Measurements from ENCODE around the gene STK24. TPM values are rescaled to one million over a fixed set of nuclear protein-coding genes. Genes with fewer than 3 reads are reported as not detected.

The STK24 gene
- total and polyA plus RNA-seq, 10 of the 15 experiments (the other 5 are each of a cell fraction or from before 2014, with no cell fraction given), result 7.5 to 115 (median 52.9) TPM

GRCh38 chr13:98451676-98452470 is 125.0 kb downstream of the STK24 start:
- ChIA-PET SMC1A (ENCODE audit: uncharacterized antibody, unreplicated experiment) (interaction anchor here (0.8 kb wide), 2 partner anchors 119 to 202 kb away, joined by 3 read pairs; no protein-coding TSS in a partner anchor), CTCF (interaction anchor here (0.7 to 2.7 kb wide), 5 partner anchors 201 to 418 kb away, joined by 3 to 14 read pairs (median 5); no protein-coding TSS in a partner anchor), RAD21 (ENCODE audit: unreplicated experiment) (no interaction called here), POLR2A (no interaction called here)
- no peaks in the 10 kb centered on the region for H3K9me3 ChIP-seq (replicated peaks; ENCODE audit: control insufficient read depth, insufficient read depth, low read length)
- BruUV-seq (replicated peaks), result no TSS peak
- DNase-seq (ENCODE audit: low read depth, low spot score) (no peak), FAIRE-seq (no peak), ATAC-seq (no peak)
- H2AFZ ChIP-seq (ENCODE audit: control insufficient read depth, low read depth, low read length), result no peak overlapping the region
- in situ Hi-C loops (cut with MboI) (no loop called here), intact Hi-C loops (cut with micrococcal nuclease; ENCODE audit: unreplicated experiment) (no loop called here)
- H3K36me3 ChIP-seq (ENCODE audit: control insufficient read depth in 2 of 2, insufficient read depth in 2 of 2, low read length in 1 of 2), result peaks cover 12 to 28% of the 10 kb centered on the region in 2 experiments
- H3K9ac ChIP-seq (ENCODE audit: control insufficient read depth, insufficient read depth, low read length), result no peak overlapping the region
- H3K4me3 ChIP-seq, result no peak overlapping the region
- WGBS (ENCODE audit: insufficient coverage, insufficient replicate concordance, low lambda C conversion rate, missing lambda C conversion rate), result 93% methylated on average over 23 of the region's 23 CpGs
- H3K27ac ChIP-seq (ENCODE audit: control insufficient read depth, insufficient read depth), result no peak overlapping the region
- no peaks in the 10 kb centered on the region for H3K4me1 ChIP-seq (ENCODE audit: control insufficient read depth, insufficient read depth, low read length)
- H3K27me3 ChIP-seq (replicated peaks in 1 of 2; ENCODE audit: control insufficient read depth in 2 of 2, insufficient read depth in 2 of 2, low read length in 1 of 2), result no peaks in the 10 kb centered on the region
- TF ChIP-seq EED (IDR thresholded peaks at IDR 0.05; ENCODE audit: low read depth), result no peak
- no peak for TF ChIP-seq MLLT1 (IDR thresholded peaks at IDR 0.05)
- TF ChIP-seq RAD21 (IDR thresholded peaks at IDR 0.05; ENCODE audit: insufficient read depth, low read depth, low read length), result no peak
- no peak for TF ChIP-seq JUNB (IDR thresholded peaks at IDR 0.05)
- no peak for TF ChIP-seq GATAD2B (conservative IDR thresholded peaks at IDR 0.05; ENCODE audit: low read depth)
- TF ChIP-seq ZNF622 (IDR thresholded peaks at IDR 0.05), result no peak
- TF ChIP-seq ZNF207 (IDR thresholded peaks at IDR 0.05; ENCODE audit: borderline replicate concordance), result no peak
- no peak for TF ChIP-seq TARDBP (IDR thresholded peaks at IDR 0.05; ENCODE audit: borderline replicate concordance)
- no peak for TF ChIP-seq ATF3 (IDR thresholded peaks at IDR 0.05; ENCODE audit: borderline replicate concordance, extremely low read depth, low read depth, low read length)
- TF ChIP-seq CBFB (IDR thresholded peaks at IDR 0.05; ENCODE audit: low read depth), result no peak
- no peak for TF ChIP-seq RAD51 (IDR thresholded peaks at IDR 0.05)
- TF ChIP-seq CREM (IDR thresholded peaks at IDR 0.05; ENCODE audit: low read depth), result no peak
- H3K4me2 ChIP-seq (ENCODE audit: control insufficient read depth, insufficient read depth), result no peak overlapping the region
- H3K79me2 ChIP-seq (ENCODE audit: control insufficient read depth, insufficient read depth, low read length), result no peaks in the 10 kb centered on the region
- no peaks in the 10 kb centered on the region for H4K20me1 ChIP-seq (ENCODE audit: control insufficient read depth, insufficient read depth)
